Neural cell (in vitro differentiated cells): ENCODE measurements around the gene GPC5. TPM values are rescaled to one million over a fixed set of nuclear protein-coding genes. Genes with fewer than 3 reads are reported as not detected.

Experiments used
- H2AFZ ChIP-seq: fragments of 200-600, 300-800 bp; sonication (generic), shearing (Covaris generic); 2 replicates; pipeline ENCODE4 v1.6.0; 2014; ENCODE audit warnings: low read depth, mild to moderate bottlenecking, antibody characterized with exemption, low read length, moderate library complexity
- H3F3A ChIP-seq: fragments of 200-600 bp; shearing (Covaris generic); 2 replicates; pipeline ENCODE4 v1.6.1; 2016; ENCODE audit warnings: mild to moderate bottlenecking, moderate library complexity, mixed read lengths, antibody characterized with exemption, low read length; ENCODE audit not compliant: insufficient read depth, poor library complexity, severe bottlenecking
- H3K27ac ChIP-seq: fragments of 200-600, 300-800 bp; sonication (generic), shearing (Covaris generic); 2 replicates; pipeline ENCODE4 v1.5.1; 2014; ENCODE audit warnings: mild to moderate bottlenecking, low read length, moderate library complexity
- H3K27me3 ChIP-seq: fragments of 300-800, 200-600 bp; sonication (generic), shearing (Covaris generic); 2 replicates; pipeline ENCODE4 v1.6.0; 2014; ENCODE audit warnings: mild to moderate bottlenecking, low read depth, low read length, moderate library complexity; ENCODE audit not compliant: insufficient read depth
- H3K36me3 ChIP-seq: fragments of 300-800, 200-600 bp; sonication (generic), shearing (Covaris generic); 2 replicates; pipeline ENCODE4 v1.5.1; 2014; ENCODE audit warnings: mild to moderate bottlenecking, antibody characterized with exemption, low read length, moderate library complexity; ENCODE audit not compliant: insufficient read depth
- H3K4me2 ChIP-seq: fragments of 300-800, 200-600 bp; sonication (generic), shearing (Covaris generic); 2 replicates; pipeline ENCODE4 v1.6.0; 2014; ENCODE audit warnings: mild to moderate bottlenecking, low read length
- H3K4me3 ChIP-seq: fragments of 300-800, 200-600 bp; sonication (generic), shearing (Covaris generic); 2 replicates; pipeline ENCODE4 v1.5.1; 2014; ENCODE audit warnings: mild to moderate bottlenecking, low read length, moderate library complexity
- H3K79me2 ChIP-seq: fragments of 200-600 bp; shearing (Covaris generic); replicated peaks from 2 replicates; pipeline ENCODE4 v1.6.0; 2014; ENCODE audit warnings: mild to moderate bottlenecking, low read length, moderate library complexity; ENCODE audit not compliant: insufficient read depth
- H3K9ac ChIP-seq: fragments of 300-800, 200-600 bp; sonication (generic), shearing (Covaris generic); 2 replicates; pipeline ENCODE4 v1.6.1; 2016; ENCODE audit warnings: mild to moderate bottlenecking, low read length, mixed read lengths
- H3K9me2 ChIP-seq: fragments of 200-600 bp; shearing (Covaris generic); 2 replicates; pipeline ENCODE4 v1.6.1; 2016; ENCODE audit warnings: mild to moderate bottlenecking, low read length, mixed read lengths; ENCODE audit not compliant: insufficient read depth
- H3K9me3 ChIP-seq: fragments of 200-600, 300-800 bp; sonication (generic), shearing (Covaris generic); 2 replicates; pipeline ENCODE4 v1.6.1; 2016; ENCODE audit warnings: mild to moderate bottlenecking, mixed run types, low read length, moderate library complexity, mixed read lengths
- H4K20me1 ChIP-seq: fragments of 200-600 bp; shearing (Covaris generic); 2 replicates; pipeline ENCODE4 v1.6.1; 2016; ENCODE audit warnings: mild to moderate bottlenecking, mixed run types; ENCODE audit not compliant: insufficient read depth
- CTCF ChIP-seq: fragments of 450-650 bp; IDR thresholded peaks from 2 replicates; pipeline ENCODE4 v1.5.1; 2014; ENCODE audit warnings: antibody characterized with exemption, mild to moderate bottlenecking, moderate library complexity; ENCODE audit not compliant: poor library complexity, severe bottlenecking
- EP300 ChIP-seq: fragments of 450-650 bp; conservative IDR thresholded peaks from 2 replicates; pipeline ENCODE4 v1.6.1; 2014; ENCODE audit warnings: antibody characterized with exemption, mild to moderate bottlenecking, moderate library complexity; ENCODE audit not compliant: poor library complexity, severe bottlenecking
- EZH2 ChIP-seq: fragments of 200-600, 300-800 bp; shearing (Covaris generic), sonication (generic); IDR thresholded peaks from 2 replicates; pipeline ENCODE4 v1.6.1; 2014; ENCODE audit warnings: antibody characterized with exemption, low read length, borderline replicate concordance, mild to moderate bottlenecking; ENCODE audit not compliant: insufficient read depth, poor library complexity, severe bottlenecking
- MXI1 ChIP-seq: fragments of 450-650 bp; conservative IDR thresholded peaks from 2 replicates; pipeline ENCODE4 v1.6.1; 2014; ENCODE audit warnings: antibody characterized with exemption, mild to moderate bottlenecking; ENCODE audit not compliant: poor library complexity, severe bottlenecking
- POLR2AphosphoS5 ChIP-seq: IDR thresholded peaks from 2 replicates; pipeline ENCODE4 v1.6.1; 2012
- RAD21 ChIP-seq: fragments of 450-650 bp; conservative IDR thresholded peaks from 2 replicates; pipeline ENCODE4 v1.6.1; 2014; ENCODE audit warnings: antibody characterized with exemption, mild to moderate bottlenecking, moderate library complexity
- REST ChIP-seq: IDR thresholded peaks from 2 replicates; pipeline ENCODE4 v1.6.1; 2012; ENCODE audit warnings: borderline replicate concordance
- SMC3 ChIP-seq: fragments of 450-650 bp; conservative IDR thresholded peaks from 2 replicates; pipeline ENCODE4 v1.6.1; 2014; ENCODE audit warnings: antibody characterized with exemption, mild to moderate bottlenecking, moderate library complexity; ENCODE audit not compliant: poor library complexity
- TAF1 ChIP-seq: IDR thresholded peaks from 2 replicates; pipeline ENCODE4 v1.6.1; 2012; ENCODE audit warnings: low read depth
- polyA plus RNA-seq: library from polyadenylated mRNA; depleted of rRNA; stranded (reverse); fragments of >200 nt; gene quantifications from 2 replicates; pipeline ENCODE4 v1.2.3, GENCODE V29; 2014

The GPC5 gene
- polyA plus RNA-seq, 1 donor from 2014 or later = 5.0 TPM

DNA sequence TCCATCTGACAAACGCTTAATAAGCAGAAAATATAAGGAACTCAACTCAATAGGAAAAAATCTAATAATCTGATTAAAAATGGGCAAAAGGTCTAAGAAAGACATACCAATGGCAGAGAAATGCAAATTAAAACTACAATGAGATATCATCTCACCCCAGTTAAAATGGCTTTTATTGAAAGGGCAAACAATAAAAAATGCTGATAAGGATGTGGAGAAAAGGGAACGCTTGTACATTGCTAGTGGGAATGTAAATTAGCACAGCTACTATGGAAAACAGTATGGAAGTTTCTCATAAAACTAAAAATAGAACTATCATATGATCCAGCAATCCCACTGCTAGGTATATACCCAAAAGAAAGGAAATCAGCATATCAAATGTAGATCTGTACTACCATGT is 1319.4 kb downstream of the GPC5 start:
- Histone ChIP-seq H3K9me2 (no peaks in the 10 kb centered on the region), H3K9ac (no peak overlapping the region), H3K4me3 (no peak overlapping the region), H3K27ac (no peak overlapping the region), H3K79me2 (no peaks in the 10 kb centered on the region), H3F3A (no peaks in the 10 kb centered on the region), H3K36me3 (no peaks in the 10 kb centered on the region), H4K20me1 (no peaks in the 10 kb centered on the region), H3K4me2 (no peak overlapping the region), H2AFZ (no peak overlapping the region), H3K27me3 (no peaks in the 10 kb centered on the region), H3K9me3 (no peaks in the 10 kb centered on the region)
- TF ChIP-seq POLR2AphosphoS5 = no peak
- no peak for TF ChIP-seq EP300
- TF ChIP-seq CTCF = no peak
- no peak for TF ChIP-seq REST
- no peak for TF ChIP-seq RAD21
- TF ChIP-seq EZH2 = no peak
- no peak for TF ChIP-seq TAF1
- TF ChIP-seq SMC3 = no peak
- TF ChIP-seq MXI1 = no peak

GRCh38 chr13:92719868-92720267 is 1321.4 kb downstream of the GPC5 start:
- TF ChIP-seq REST = peak; percentile 24
- TF ChIP-seq EZH2 = no peak
- TF ChIP-seq MXI1 = no peak
- no peak for TF ChIP-seq RAD21
- no peak for TF ChIP-seq CTCF
- peak; percentile 73 for TF ChIP-seq POLR2AphosphoS5
- Histone ChIP-seq H3K27me3 (no peaks in the 10 kb centered on the region), H3K4me3 (no peak overlapping the region), H3K4me2 (no peak overlapping the region), H3K9ac (no peak overlapping the region), H3K36me3 (no peaks in the 10 kb centered on the region), H2AFZ (no peak overlapping the region), H3K9me2 (no peaks in the 10 kb centered on the region), H3F3A (no peaks in the 10 kb centered on the region), H4K20me1 (no peaks in the 10 kb centered on the region), H3K9me3 (no peaks in the 10 kb centered on the region), H3K27ac (no peak overlapping the region), H3K79me2 (no peaks in the 10 kb centered on the region)
